ENCODE data around the gene SESN2.

SESN2 gene

DNA sequence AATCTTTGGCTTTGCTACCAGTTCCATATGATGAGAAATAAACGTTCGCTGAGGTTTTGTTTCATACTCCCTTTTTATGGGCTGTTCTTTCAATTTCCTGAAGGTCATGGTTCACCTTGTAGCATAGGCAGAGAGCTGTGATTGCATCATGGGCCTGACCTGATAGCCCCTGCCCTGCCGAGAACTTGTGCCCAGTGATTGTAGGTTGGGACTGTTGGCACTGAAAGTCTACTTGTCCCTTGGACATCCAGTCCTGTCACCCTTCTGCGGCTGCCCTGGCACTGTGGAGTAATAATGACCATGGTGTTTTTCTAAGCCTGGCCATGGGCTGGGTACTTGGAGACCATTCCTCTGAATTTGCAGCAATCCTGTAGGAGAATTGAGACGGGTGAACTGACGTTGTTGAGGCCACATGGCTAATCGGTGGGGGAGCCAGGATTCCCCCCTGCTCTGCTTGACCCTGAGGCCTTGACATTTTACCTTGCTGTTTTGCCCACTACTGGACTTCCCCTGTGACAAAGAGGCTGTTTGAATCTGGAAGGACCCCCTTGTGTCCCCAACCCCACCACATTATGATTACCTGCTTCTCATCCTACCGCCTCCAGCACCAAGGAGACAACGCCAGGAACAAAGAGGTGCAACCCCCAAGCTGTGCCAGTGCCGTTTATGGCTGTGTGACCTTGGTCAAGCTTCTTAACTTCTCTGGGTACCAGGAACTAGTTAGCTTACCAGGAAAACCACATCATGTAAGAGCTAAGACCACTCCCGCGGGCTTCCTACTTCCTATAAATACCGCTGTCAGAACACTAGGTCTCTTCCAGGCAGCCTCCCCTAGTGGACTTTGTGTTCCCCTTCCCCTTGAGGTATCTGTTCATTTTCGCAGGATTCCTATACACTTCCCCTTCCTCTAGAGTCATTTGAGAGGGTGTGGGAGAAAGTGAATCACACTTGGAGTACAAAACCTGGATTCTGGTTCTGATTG is 23.4 kb downstream of the SESN2 start:
- no peak for DNase-seq (ENCODE audit: low spot score)

DNA sequence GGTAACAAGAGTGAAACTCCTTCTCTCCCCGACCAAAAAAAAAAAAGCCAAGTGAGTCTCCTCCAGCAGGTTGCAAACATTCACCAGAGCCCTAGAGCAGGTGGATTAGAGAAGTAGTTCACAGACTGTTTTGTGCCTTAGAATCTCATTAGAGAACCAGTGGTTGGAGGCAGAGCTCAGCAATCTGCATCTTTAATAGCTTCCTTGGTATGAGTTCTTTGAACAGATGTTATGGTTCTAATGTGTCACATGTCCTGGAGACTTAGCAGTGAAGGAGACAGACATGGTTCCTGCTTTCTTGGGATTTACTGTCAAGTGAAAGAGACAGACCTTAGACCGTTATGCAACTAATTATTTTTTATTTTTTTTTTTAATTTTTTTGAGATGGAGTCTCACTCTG is 26.8 kb downstream of the SESN2 start:
- DNase-seq (ENCODE audit: low spot score): no peak

DNA sequence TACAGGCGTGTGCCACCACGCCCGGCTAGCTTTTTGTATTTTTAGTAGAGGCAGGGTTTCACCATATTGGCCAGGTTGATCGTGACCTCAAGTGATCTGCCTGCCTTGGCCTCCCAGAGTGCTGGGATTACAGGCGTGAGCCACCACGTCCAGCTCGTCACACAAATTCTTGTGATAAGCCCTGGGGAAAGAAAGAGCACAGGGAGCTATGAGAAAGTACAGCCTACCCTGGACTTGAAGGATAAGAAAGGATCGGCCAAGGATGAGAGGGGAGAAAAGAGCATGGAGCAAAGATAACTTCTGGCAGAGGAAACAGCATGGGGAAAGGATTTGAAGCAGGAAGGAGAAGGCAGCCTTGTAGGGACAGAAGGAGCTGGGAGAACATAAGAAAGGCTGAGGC is 29.2 kb downstream of the SESN2 start:
- DNase-seq (ENCODE audit: low spot score): no peak

DNA sequence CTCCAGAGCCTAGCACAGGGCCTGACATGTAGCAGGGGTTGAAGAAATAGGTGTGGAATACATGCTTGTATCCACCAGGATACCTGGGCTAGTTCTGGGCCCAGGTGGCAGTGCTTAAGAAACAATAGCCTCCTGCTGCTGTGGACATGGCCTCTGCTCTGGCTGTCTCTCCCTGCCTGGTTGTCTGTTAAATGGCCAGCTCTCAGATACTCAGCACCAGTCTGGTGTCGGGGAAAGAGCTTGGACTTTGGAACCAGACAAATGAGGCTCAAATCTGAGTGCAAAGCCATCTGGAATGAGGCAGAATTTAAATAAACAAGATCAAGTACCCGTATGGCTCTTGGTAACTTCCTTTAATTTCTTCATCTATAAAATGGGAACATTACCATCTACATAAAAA is 31.5 kb downstream of the SESN2 start:
- DNase-seq (ENCODE audit: low spot score): no peak

DNA sequence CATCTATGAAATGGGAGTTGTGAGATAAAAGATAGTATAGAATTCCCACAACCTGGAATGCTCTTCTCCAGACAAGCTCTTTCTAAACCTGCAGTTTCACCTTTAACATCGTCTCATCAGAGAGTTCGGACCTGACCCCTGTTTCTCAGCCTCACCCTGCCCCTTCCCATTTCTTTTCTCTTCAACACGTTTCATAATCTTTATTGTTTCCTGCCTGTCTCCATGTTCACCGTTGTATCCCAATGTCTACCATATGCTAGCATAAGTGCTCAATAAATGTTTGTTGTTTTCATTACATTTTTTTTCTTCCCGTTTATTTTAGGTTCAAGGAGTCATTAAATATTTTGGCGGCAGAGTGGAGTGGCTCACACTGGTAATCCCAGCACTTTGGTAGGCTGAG is 32.4 kb downstream of the SESN2 start:
- DNase-seq (ENCODE audit: low spot score): no peak

DNA sequence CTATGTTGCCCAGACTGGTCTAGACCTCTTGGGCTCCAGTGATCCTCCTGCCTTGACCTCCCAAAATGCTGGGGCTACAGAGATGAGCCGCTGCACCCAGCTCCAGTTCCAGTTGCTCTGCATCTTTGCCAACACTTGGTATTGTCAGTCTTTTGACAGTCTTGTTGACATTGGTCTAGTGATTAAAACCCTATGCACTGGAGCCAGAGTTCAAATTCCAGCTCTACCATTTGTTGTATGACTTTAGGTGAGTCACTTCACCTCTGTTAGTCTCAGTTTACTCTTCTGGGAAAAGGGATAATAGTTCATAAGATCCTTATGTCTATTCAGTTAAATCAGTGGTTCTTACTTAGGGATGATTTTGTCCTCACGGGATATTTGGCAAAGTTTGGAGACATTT is 36.6 kb downstream of the SESN2 start:
- DNase-seq (ENCODE audit: low spot score): no peak

DNA sequence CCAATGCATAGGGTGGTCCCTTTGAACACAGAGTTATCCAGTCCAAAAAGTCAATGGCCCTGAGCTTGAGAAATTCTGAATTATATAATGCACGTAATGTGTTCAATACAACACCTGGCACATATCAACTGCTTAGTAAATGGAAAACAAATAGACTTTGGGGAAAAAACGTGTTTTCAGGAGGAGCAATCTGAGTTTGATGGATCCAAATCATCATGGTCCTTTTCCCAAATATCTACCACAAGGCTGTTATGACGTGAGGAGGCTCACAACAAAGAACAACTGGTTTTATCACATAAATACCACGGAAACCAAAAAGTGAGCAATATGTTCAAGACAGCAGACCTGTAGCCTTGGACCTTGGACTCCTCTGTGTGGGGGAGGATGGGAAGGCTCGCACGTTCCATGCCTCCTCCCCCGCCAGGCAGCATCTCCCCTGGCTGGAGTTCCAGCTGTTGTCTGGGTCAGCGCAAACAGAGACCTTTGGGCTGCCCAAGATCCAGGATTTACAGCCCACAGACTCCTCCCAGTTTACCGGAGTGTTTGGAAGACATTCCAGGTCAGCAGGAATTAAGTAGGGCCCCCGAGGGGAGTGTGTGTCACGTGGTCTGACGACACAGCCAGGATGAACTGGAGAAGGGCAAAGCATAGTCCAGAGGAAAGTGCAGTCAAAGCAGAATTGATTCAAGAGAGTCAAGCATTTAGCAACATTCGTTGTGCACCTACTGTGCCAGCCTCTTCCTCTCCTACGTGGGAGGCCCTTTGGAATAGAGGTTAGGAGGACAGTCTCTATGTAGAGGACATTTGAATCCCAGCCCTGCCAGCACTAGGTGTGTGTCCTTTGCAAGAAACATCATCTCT is 37.3 kb downstream of the SESN2 start:
- no peak for DNase-seq (ENCODE audit: low spot score)

DNA sequence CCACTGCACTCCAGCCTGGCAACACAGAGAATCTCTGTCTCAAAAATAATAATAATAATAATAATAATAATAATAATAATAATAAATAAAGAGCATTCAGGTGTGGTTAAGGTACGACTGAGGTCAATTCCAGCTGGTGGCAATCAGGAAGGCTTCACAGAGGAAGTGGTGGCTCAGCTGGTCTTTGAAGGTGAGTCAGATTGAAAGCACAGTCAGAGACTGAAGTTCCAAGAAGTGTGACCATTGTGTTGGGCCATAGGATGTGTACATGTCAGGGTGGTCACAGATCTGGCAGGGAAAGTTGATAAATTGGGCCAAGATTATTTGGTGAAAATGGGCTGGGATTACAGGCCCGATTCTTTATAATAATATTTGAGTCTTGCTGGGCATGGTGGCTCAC is 38.5 kb downstream of the SESN2 start:
- no peak for DNase-seq (ENCODE audit: low spot score)

DNA sequence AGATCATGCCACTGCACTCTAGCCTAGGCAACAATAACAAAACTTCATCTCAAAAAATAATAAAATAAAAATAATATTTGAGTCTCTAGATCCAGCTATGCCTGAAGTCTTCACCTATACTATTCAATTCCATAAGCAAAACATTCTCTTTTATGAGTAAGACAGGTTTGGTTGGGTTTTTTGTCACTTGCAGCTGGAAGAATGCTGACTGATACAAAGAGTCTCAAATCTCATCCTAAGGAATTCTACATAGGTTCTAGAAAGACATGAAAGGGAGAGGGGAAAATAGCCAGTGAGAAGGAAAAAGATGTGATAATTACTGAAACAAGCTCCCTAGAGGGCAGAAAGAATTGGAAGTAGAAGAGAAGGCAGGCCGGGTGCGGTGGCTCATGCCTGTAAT is 39.1 kb downstream of the SESN2 start:
- DNase-seq (ENCODE audit: low spot score): no peak

DNA sequence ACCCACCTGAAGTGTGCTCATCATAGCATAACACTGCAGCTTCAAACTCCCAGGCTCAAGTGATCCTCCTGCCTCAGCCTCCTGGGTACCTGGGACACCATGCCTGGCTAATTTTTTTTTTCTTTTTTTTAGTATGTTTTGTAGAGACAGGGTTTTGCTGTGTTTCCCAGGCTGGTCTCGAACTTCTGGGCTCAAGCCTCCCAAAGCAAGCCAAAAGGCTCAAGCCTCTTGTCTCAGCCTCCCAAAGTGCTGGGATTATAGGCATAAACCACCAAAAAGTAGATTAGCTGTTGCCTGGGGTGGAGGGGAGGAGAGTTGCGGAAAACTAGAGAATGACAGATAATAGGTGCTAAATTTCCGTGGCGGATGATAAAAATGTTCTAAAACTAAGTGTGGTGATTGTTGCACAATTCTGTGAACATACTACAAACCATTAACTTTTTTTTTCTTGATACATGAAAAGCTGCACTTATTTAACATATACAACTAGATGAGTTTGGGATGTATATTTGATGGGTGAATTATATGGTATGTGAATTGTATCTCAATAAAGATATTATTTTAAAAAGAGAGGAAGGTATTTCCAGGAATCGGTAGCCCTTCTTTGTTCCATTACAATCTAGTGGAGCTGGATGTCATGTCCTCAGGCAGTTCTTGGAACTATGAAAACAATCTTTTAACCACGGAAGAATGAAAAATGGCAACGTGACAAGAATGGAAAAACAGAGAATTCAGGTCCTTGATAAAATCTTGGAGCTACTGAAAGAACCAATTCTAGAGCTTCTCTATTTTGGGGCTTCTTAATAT is 42.3 kb downstream of the SESN2 start:
- DNase-seq (ENCODE audit: low spot score): no peak

DNA sequence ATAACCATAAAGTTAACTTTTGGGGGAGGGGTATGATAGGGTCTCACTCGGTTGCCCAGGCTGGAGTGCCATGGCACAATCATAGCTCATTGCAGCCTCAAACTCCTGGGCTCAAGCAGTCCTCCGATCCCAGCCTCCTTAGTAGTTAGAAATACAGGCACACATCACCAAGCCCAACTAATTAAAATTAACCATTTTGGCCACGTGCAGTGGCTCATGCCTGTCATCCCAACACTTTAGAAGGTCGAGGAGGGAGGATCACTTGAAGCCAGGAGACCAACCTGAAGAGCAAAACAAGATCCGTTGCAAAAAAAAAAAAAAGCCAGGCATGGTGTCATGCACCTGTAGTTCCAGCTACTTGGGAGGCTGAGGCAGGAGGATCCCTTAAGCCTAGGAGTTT is 42.9 kb downstream of the SESN2 start:
- DNase-seq (ENCODE audit: low spot score): no peak

DNA sequence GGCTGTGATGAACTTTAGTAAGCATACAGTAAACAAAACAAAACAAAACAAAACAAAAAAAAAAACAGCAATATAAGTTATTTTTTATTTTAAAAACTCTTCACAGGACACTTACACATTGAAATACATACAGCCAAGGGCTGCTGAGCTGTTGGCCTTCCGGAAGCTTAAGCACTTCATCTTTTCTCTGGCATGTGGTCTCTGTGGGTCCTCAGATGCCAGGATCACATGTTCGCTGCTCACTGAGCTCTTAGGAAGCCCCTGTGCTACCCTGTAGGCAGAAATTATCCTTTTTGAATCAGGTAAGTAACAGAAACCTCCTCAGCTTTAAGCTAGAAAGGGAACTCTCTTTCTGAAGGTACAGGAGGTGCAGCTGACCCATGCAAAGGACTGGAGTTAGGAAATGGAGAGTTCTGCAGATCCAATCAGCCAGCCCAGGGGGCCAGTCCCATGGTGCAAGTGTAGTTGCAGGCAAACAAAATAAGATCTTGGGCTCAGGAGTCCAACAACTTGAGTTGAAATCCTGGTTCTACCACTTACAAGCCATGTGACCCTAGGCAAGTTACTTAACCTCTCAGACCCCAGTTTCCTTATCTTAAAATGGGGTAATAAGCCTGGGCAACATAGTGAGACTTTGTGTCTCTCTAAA is 47.1 kb downstream of the SESN2 start:
- DNase-seq (ENCODE audit: low spot score): no peak

DNA sequence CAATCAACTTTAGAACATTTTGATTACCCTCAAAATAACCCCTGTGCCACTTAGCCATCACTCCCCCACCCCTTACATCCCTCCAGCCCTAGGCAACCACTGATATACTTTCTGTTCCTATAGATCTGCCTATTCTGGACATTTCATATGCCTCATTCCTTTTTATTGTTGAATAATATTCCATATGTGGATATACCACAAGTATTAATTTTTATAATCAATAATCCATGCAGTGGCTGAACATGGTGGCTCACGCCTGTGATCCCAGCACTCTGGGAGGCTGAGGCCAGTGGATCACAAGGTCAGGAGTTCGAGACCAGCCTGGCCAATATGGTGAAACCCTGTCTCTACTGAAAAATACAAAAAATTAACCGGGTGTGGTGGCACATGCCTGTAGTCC is 49.4 kb downstream of the SESN2 start:
- no peak for DNase-seq (ENCODE audit: low spot score)

DNA sequence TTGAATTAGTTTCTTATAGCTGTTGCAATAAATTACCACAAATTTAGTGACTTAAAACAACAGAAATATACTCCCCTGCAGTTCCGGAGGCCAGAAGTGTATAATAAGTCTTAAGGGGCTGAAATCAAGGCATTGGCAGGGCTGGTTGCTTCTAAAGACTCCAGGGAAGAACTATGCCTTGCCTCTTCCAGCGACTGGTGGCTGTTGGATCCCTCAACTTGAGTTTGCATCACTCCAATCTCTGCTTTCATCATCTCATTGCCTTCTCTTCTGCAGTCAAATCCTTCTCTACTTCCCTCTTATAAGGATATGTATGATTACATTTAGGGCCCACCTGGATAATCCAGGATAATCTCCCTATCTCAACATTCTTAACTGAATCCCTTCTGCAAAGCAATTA is 50.4 kb downstream of the SESN2 start:
- no peak for DNase-seq (ENCODE audit: low spot score)

DNA sequence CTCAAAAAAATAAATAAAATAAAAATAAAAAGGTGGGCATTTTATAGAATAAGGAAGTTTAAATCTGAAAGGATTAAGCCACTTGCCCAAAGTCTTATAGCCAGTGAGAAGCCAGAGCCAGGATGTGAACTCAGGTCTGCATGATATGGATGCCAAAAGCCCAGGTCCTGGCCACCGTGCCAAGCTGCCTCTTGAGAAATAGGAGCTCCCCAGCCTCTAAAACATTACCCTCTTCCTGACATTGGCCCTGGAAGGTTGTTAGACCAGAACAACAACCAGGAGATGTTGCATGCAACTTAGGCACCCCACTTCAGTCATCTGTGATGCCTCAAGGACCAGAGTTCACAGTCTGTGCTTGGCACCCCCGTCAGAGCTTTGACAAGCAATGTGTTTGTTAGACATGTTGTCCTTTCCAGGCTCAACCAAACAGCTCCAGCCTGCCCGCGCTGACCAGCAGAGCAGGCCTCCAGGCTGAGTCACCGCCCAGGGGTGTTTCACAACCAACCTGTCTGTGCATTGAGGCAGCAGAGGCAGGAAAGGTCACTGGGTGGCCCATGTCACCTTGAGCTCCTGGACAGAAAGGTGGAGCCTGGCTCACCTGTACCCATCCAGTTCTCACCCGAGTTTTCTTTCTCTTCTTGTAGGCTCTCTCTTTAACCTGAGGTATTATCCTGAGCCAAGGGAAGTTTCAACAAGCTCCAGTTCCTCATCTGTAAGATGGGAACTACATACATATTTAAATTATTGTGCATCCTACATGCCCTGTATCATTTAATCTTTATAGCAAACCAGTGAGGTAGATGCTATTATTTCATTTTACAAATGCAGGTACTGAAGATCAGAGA is 54.6 kb downstream of the SESN2 start:
- DNase-seq (ENCODE audit: low spot score): no peak

DNA sequence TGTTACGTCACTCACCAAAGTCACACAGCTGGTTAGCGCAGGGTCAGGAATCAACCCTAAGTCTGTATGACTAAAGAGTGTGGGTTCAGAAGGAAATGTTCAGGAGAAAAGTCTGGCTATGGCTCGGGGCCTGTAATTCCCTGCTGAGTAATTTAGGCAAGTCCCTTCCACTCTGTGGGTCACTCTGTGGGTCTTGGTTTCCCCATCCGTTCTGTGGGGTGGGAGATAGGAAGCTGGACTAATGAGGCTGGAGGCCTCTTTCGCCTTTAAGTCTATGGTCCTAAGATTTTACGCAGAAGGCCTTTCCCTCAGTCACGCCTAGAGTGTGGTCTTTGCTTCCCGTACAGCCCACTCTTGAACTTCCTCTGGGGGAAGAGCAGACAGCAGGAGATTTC is 55.2 kb downstream of the SESN2 start:
- DNase-seq (ENCODE audit: low spot score): no peak

DNA sequence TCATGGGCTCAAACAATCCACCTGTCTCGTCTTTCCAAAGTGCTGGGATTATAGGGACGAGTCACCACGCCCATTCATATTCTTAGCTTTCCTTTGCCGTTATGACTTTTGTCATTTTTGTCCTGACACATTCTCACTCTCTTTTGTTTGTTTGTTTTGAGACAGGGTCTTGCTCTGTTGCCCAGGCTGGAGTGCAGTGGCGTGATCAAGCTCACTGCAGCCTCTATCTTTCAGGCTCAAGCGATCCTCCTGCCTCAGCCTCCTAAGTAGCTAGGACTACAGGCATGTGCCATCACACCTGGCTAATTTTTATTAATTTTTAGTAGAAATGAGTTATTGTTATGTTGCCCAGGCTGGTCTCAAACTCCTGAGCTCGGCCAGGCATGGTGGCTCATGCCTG is 57.7 kb downstream of the SESN2 start:
- no peak for DNase-seq (ENCODE audit: low spot score)

DNA sequence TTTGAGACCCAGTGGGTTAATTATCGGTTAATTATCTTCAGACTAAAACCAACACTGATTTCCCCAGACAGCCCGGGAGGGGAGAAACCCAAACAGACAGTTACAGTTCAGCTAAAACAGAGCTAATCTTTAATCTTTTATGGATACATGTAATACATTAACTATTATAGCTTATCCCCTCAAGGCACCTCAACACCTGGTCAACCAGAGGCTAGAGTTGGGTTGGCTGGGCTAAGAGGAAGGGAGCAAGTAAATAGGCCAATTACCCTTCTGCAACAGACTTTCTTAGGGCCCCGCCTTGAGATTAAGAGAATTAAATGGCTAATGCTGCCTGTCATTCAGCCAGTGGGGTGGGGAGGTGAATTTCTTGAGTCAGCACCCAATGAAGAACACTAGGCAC is 62.9 kb downstream of the SESN2 start:
- DNase-seq (ENCODE audit: low spot score): no peak

DNA sequence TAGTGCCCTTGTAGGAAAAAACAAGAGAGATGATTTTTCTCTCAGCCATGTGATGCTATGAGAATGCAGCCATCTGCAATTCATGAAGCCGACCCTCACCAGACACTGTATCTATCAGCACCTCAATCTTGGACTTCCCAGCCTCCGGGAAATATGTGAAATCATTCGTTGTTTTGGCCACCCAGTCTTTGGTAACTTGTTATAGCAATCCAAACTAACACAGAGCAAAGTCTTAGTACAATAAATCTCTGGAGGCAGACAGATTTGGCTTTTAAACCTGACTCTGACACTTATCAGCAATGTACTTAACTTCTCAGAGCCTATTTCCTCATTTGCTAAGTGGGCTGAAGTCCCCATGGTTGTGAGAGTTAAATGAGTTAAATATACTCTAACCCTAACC is 64.4 kb downstream of the SESN2 start:
- no peak for DNase-seq (ENCODE audit: low spot score)

DNA sequence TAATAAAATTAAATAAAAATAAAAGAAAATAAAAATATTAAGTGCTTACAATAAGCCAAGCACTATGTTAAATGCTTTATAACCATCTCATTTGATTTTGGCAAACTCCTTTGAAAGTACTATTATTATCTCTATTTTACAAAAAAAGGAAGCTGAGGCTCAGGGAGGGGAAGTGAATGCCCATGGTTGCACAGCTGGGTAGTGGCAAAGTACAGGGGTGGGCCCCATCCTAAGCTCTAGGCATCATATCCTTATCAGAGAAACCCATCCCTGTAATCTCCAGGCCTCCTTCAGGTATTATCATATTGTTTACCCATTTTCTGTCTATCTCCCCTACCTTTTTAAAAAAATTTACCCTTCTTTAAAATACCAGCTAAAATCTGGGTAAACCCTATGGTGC is 67.2 kb downstream of the SESN2 start:
- DNase-seq (ENCODE audit: low spot score): no peak

DNA sequence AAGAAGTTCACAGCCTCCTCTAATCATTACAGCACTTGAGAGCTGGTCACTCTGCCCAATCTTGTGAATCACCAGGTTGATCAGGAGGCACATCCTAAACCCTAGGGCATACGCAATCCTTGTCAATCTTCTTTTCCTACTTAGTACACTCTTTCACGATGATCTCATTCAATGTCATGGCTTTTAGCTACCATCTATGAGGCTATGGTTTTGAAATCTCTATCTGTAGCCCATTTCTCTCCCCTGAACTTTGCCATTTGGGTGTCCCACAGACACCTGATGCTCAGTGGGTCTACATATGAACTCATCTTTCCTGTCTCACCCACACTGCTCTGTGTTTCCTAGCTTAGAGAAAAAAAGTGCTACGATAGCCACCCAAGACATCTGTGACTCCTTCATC is 67.7 kb downstream of the SESN2 start:
- DNase-seq (ENCODE audit: low spot score): no peak
